A549 (cell line): Measurements from ENCODE around the gene PLCB4. TPM values are rescaled to one million over a fixed set of nuclear protein-coding genes. Genes with fewer than 3 reads are reported as not detected.
A peak's percentile ranks its signal among the peaks of the same experiment; 100 is the strongest.

ENCODE experiments used
- ATAC-seq, 2 experiments: fragments of 200-7000 bp in 1 of 2; fragments of >200 bp in 1 of 2; cut with Nextera tagmentation in 1 of 2; cut with Tn5 transposase in 1 of 2; 3 replicates each; pipeline versions ENCODE4 v1.8.0 to v1.9.1; 2018 to 2020; ENCODE audit warnings: mild to moderate bottlenecking in 1 of 2, moderate library complexity in 1 of 2
- CTCF ChIA-PET: fragments of 300-600 bp; sonication (Branson Sonifier 250); formaldehyde crosslinking; extraction: SDS; loops from one replicate; lab custom pipeline; 2021; ENCODE audit warnings: antibody characterized with exemption, inconsistent platforms; lab: Yijun Ruan, JAX
- POLR2A ChIA-PET: fragments of 350-600 bp; formaldehyde crosslinking; extraction: SDS; loops from one replicate; lab custom pipeline; 2021; ENCODE audit warnings: antibody characterized with exemption, inconsistent platforms; lab: Yijun Ruan, JAX
- DNase-seq, 2 experiments: peaks; one replicate each; pipeline versions ENCODE4 v3.0.0 to v3.0.0-alpha.2; 2011 to 2016; ENCODE audit warnings: low read depth in 1 of 2, low spot score in 1 of 2
- FAIRE-seq: peaks from 2 replicates; lab custom pipeline; 2011; peaks lifted over from hg19 to GRCh38; lab: Jason Lieb, UNC
- H3K27ac ChIP-seq, 2 experiments: fragments of >200 bp; sonication (Bioruptor Twin); formaldehyde crosslinking; 3 replicates each; pipeline ENCODE4 v1.5.1; 2016 to 2017
- H3K4me1 ChIP-seq: fragments of >200 bp; sonication (Bioruptor Twin); formaldehyde crosslinking; 3 replicates; pipeline ENCODE4 v1.6.1; 2016
- H3K4me2 ChIP-seq: fragments of >200 bp; sonication (Bioruptor Twin); formaldehyde crosslinking; 3 replicates; pipeline ENCODE4 v1.6.1; 2016
- H3K4me3 ChIP-seq: fragments of >200 bp; sonication (Bioruptor Twin); formaldehyde crosslinking; 3 replicates; pipeline ENCODE4 v1.5.1; 2016
- H3K9me3 ChIP-seq: fragments of >200 bp; sonication (Bioruptor Twin); formaldehyde crosslinking; 3 replicates; pipeline ENCODE4 v1.6.1; 2016
- CBX8 ChIP-seq: fragments of 200-600 bp; sonication (generic); IDR thresholded peaks from 2 replicates; pipeline ENCODE4 v1.6.1; 2016
- CEBPB ChIP-seq, 2 experiments: fragments of >200 bp in 1 of 2; sonication (Bioruptor Twin) in 1 of 2; formaldehyde crosslinking in 1 of 2; IDR thresholded peaks; 2 replicates each; pipeline ENCODE4 v1.6.1; 2012 to 2016
- EHF ChIP-seq: fragments of 250-450 bp; sonication (Bioruptor Pico); IDR thresholded peaks from 2 replicates; pipeline ENCODE4 v1.5.0; 2020; ENCODE audit warnings: mild to moderate bottlenecking
- EHMT2 ChIP-seq: fragments of 200-600 bp; sonication (generic); IDR thresholded peaks from 2 replicates; pipeline ENCODE4 v1.6.1; 2016; ENCODE audit warnings: antibody characterized with exemption, low read depth, mild to moderate bottlenecking, moderate library complexity
- ESRRA ChIP-seq: fragments of 150-350 bp; IDR thresholded peaks from 2 replicates; pipeline ENCODE4 v1.6.1; 2014; ENCODE audit warnings: mild to moderate bottlenecking, low read length, borderline replicate concordance
- FOSB ChIP-seq: fragments of 250-450 bp; sonication (Bioruptor Pico); IDR thresholded peaks from 2 replicates; pipeline ENCODE4 v1.5.0; 2020; ENCODE audit warnings: mild to moderate bottlenecking, moderate library complexity
- GATA3 ChIP-seq: IDR thresholded peaks from 2 replicates; pipeline ENCODE4 v1.6.1; 2012; ENCODE audit warnings: borderline replicate concordance
- HDAC2 ChIP-seq: fragments of 200-600 bp; sonication (generic); IDR thresholded peaks from 2 replicates; pipeline ENCODE4 v1.6.1; 2016
- HOXB13 ChIP-seq: fragments of 250-450 bp; sonication (Bioruptor Pico); IDR thresholded peaks from 2 replicates; pipeline ENCODE4 v1.5.0; 2020; ENCODE audit warnings: low read depth, mild to moderate bottlenecking, moderate library complexity
- HOXB5 ChIP-seq: fragments of 250-450 bp; sonication (Bioruptor Pico); IDR thresholded peaks from 2 replicates; pipeline ENCODE4 v1.5.0; 2020; ENCODE audit warnings: mild to moderate bottlenecking, moderate library complexity
- JUNB ChIP-seq: fragments of >200 bp; sonication (Bioruptor Twin); formaldehyde crosslinking; IDR thresholded peaks from 2 replicates; pipeline ENCODE4 v1.6.1; 2016
- KDM1A ChIP-seq: fragments of 200-600 bp; sonication (generic); IDR thresholded peaks from 2 replicates; pipeline ENCODE4 v1.6.1; 2016; ENCODE audit warnings: low read depth, mild to moderate bottlenecking
- MYC ChIP-seq: IDR thresholded peaks from 2 replicates; pipeline ENCODE4 v1.6.1; 2012; ENCODE audit warnings: mild to moderate bottlenecking, inconsistent platforms, low read length, improper control_type of control experiment, borderline replicate concordance
- PHF8 ChIP-seq: fragments of 200-600 bp; sonication (generic); IDR thresholded peaks from 2 replicates; pipeline ENCODE4 v1.6.1; 2016; ENCODE audit warnings: low read depth, mild to moderate bottlenecking, antibody characterized with exemption, moderate library complexity, borderline replicate concordance
- POLR2AphosphoS2 ChIP-seq: conservative IDR thresholded peaks from 2 replicates; pipeline ENCODE4 v1.6.1; 2012; ENCODE audit warnings: low read length, improper control_type of control experiment, inconsistent platforms
- RAD21 ChIP-seq, 2 experiments: fragments of >200 bp in 1 of 2; sonication (Bioruptor Twin) in 1 of 2; formaldehyde crosslinking in 1 of 2; IDR thresholded peaks in 1 of 2; conservative IDR thresholded peaks in 1 of 2; 2 replicates in 1 of 2; 3 replicates in 1 of 2; pipeline ENCODE4 v1.6.1; 2012 to 2018; ENCODE audit warnings: inconsistent platforms in 1 of 2
- REST ChIP-seq: fragments of 200-600 bp; sonication (generic); IDR thresholded peaks from 2 replicates; pipeline ENCODE4 v1.6.1; 2016; ENCODE audit warnings: antibody characterized with exemption, mild to moderate bottlenecking, moderate library complexity
- RNF2 ChIP-seq: fragments of 200-600 bp; sonication (generic); IDR thresholded peaks from 2 replicates; pipeline ENCODE4 v1.6.1; 2016; ENCODE audit warnings: low read depth, mild to moderate bottlenecking, antibody characterized with exemption, moderate library complexity, borderline replicate concordance
- SMC3 ChIP-seq: fragments of >200 bp; sonication (Bioruptor Twin); formaldehyde crosslinking; IDR thresholded peaks from 3 replicates; pipeline ENCODE4 v1.6.1; 2018; ENCODE audit warnings: inconsistent platforms
- TFCP2L1 ChIP-seq: fragments of 250-450 bp; sonication (Bioruptor Pico); IDR thresholded peaks from 2 replicates; pipeline ENCODE4 v1.5.0; 2021; ENCODE audit warnings: mild to moderate bottlenecking
- TP53 ChIP-seq: fragments of 250-450 bp; sonication (Bioruptor Pico); IDR thresholded peaks from 2 replicates; pipeline ENCODE4 v1.5.0; 2021; ENCODE audit warnings: mild to moderate bottlenecking, moderate library complexity
- ZNF302 ChIP-seq: fragments of 250-450 bp; sonication (Bioruptor Pico); IDR thresholded peaks from 2 replicates; pipeline ENCODE4 v1.9.0; 2021; ENCODE audit warnings: inconsistent platforms, mild to moderate bottlenecking, moderate library complexity
- WGBS: methylation state at CpG from one replicate; pipeline ENCODE4 v1.1.6; 2017; ENCODE audit errors: missing lambda C conversion rate; 5-methylcytosine and 5-hydroxymethylcytosine counted together
- polyA plus RNA-seq, 4 experiments: library from polyadenylated mRNA; depleted of rRNA in 3 of 4; stranded (reverse); fragments of >200 nt; fragmentation: RNase III in 1 of 4; extraction: RNeasy Plus Mini Kit Qiagen cat#74134 plus additional on column Dnase treatment in 1 of 4; gene quantifications; 2 replicates in 3 of 4; 3 replicates in 1 of 4; pipeline ENCODE4 v1.2.3, GENCODE V29; 2011 to 2017
- TF ChIP-seq, protein P1 (sequence below): fragments of 450-650 bp; IDR thresholded peaks from 2 replicates; pipeline ENCODE4 v1.6.1; 2014; ENCODE audit warnings: antibody characterized with exemption

The PLCB4 gene
- polyA plus RNA-seq, 2 of the 4 experiments (the other 2 are of a cell fraction), result 17.1 to 32.1 TPM

DNA sequence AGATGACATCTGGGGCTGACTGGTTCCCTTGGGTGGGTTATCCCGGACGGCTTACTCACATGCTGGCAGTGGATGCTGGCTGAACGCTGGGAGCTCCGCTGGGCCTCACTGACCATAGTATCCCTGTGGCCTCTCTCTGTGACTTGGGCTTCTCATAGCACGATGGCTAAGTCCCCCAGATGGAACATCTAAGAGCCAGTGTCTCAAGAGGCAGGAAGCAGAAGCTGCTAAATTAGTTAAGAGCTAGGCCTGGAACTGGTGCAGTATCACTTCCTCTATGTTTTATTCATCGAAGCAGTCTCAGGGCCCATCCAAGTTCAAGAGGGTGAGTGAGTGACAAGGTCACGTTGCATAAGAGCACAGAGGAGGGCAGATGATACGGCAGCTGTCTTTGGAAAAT, 329.0 kb downstream of the PLCB4 start:
- FAIRE-seq (no peak), DNase-seq (no peak), ATAC-seq (no peak)
- ChIA-PET CTCF (interaction anchor here (1.4 to 4.1 kb wide), 2 partner anchors 10 to 544 kb away, joined by 6 to 31 read pairs; no protein-coding TSS in a partner anchor), POLR2A (no interaction called here)
- WGBS, result 94% methylated on average over 8 of the region's 8 CpGs
- H3K9me3 ChIP-seq, result no peaks in the 10 kb centered on the region
- H3K27ac ChIP-seq, result no peak overlapping the region
- H3K4me2 ChIP-seq, result no peak overlapping the region
- no peak for TF ChIP-seq RNF2
- TF ChIP-seq CBX8, result no peak
- TF ChIP-seq SMC3, result no peak
- TF ChIP-seq MYC, result no peak
- TF ChIP-seq, protein P1, sequence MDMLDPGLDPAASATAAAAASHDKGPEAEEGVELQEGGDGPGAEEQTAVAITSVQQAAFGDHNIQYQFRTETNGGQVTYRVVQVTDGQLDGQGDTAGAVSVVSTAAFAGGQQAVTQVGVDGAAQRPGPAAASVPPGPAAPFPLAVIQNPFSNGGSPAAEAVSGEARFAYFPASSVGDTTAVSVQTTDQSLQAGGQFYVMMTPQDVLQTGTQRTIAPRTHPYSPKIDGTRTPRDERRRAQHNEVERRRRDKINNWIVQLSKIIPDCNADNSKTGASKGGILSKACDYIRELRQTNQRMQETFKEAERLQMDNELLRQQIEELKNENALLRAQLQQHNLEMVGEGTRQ, result no peak
- no peak for TF ChIP-seq HOXB13
- H3K4me1 ChIP-seq, result 0 out of 3 replicates have a peak, but pooled peaks cover 4% of the 10 kb centered on the region
- no peak overlapping the region for H3K4me3 ChIP-seq

GRCh38 chr20:9398882-9399281, 330.0 kb downstream of the PLCB4 start:
- Histone ChIP-seq H3K4me2 (no peak overlapping the region), H3K27ac (no peak overlapping the region), H3K4me1 (no peaks in the 10 kb centered on the region), H3K4me3 (no peak overlapping the region), H3K9me3 (no peaks in the 10 kb centered on the region)
- FAIRE-seq (peak; percentile 87), ATAC-seq (no peak), DNase-seq (no peak)
- CTCF ChIA-PET, result interaction anchor here (4.1 kb wide), 1 partner anchor 9 kb away, joined by 31 read pairs; no protein-coding TSS in a partner anchor
- WGBS, result 85% methylated on average over 4 of the region's 4 CpGs
- POLR2A ChIA-PET, result no interaction called here
- TF ChIP-seq TP53 (CRISPR knock-in tag) (no peak), HDAC2 (no peak), REST (no peak), HOXB5 (CRISPR knock-in tag) (no peak), JUNB (no peak), ESRRA (no peak), TFCP2L1 (CRISPR knock-in tag) (no peak), EHMT2 (no peak), RAD21 (conservative IDR thresholded peaks at IDR 0.05 in 1 of 2, IDR thresholded peaks at IDR 0.05 in 1 of 2) (no peak), ZNF302 (no peak), HOXB13 (no peak)
- TF ChIP-seq, all 56 proteins: peak for 0

DNA sequence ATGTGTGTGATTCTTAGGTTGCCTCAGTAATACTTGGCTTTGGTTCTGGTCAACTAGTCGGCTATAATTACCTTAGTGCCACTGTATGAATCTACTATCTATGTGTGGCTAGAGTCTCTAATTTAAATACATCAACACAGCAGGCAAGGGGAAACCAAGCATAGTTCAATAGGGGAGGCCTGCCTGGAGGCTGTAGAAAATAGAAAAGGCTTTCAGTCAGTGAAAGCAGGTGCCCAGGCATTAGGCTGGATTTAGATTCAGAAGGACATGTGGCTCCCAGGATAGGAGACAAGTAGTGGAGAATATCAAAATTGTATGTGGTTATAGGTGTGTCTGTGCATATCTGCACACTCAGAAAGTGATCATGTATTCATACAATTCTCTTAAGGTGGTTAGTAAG, 330.4 kb downstream of the PLCB4 start:
- H3K4me3 ChIP-seq, result no peak overlapping the region
- POLR2A ChIA-PET, result no interaction called here
- H3K27ac ChIP-seq, result no peak overlapping the region
- H3K9me3 ChIP-seq, result no peaks in the 10 kb centered on the region
- DNase-seq, result no peak
- no peaks in the 10 kb centered on the region for H3K4me1 ChIP-seq
- H3K4me2 ChIP-seq, result no peak overlapping the region
- CTCF ChIA-PET, result no interaction called here
- TF ChIP-seq CEBPB (IDR thresholded peaks at IDR 0.05), result no peak
- TF ChIP-seq REST, result no peak
- no peak for TF ChIP-seq KDM1A
- no peak for TF ChIP-seq PHF8
- TF ChIP-seq GATA3, result no peak
- no peak for TF ChIP-seq HDAC2
- TF ChIP-seq FOSB (CRISPR knock-in tag), result no peak
- no peak for TF ChIP-seq POLR2AphosphoS2
- no peak for TF ChIP-seq EHF (CRISPR knock-in tag)
- TF ChIP-seq, all 56 proteins: peak for 0
- ATAC-seq (no peak), FAIRE-seq (no peak)
- WGBS, result 75% methylated on average over 1 of the region's 1 CpG
